ENCODE results near the gene SYNPO2L. TPM values are rescaled to one million over a fixed set of nuclear protein-coding genes. Genes with fewer than 3 reads are reported as not detected.
"Not testable (repeated sequence)": the region's sequence is repeated elsewhere in the genome, so short reads cannot be mapped to it uniquely, and the experiment has no call there.

SYNPO2L gene, protein sequence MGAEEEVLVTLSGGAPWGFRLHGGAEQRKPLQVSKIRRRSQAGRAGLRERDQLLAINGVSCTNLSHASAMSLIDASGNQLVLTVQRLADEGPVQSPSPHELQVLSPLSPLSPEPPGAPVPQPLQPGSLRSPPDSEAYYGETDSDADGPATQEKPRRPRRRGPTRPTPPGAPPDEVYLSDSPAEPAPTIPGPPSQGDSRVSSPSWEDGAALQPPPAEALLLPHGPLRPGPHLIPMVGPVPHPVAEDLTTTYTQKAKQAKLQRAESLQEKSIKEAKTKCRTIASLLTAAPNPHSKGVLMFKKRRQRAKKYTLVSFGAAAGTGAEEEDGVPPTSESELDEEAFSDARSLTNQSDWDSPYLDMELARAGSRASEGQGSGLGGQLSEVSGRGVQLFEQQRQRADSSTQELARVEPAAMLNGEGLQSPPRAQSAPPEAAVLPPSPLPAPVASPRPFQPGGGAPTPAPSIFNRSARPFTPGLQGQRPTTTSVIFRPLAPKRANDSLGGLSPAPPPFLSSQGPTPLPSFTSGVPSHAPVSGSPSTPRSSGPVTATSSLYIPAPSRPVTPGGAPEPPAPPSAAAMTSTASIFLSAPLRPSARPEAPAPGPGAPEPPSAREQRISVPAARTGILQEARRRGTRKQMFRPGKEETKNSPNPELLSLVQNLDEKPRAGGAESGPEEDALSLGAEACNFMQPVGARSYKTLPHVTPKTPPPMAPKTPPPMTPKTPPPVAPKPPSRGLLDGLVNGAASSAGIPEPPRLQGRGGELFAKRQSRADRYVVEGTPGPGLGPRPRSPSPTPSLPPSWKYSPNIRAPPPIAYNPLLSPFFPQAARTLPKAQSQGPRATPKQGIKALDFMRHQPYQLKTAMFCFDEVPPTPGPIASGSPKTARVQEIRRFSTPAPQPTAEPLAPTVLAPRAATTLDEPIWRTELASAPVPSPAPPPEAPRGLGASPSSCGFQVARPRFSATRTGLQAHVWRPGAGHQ
- not detected in 2 replicates for total RNA-seq

DNA sequence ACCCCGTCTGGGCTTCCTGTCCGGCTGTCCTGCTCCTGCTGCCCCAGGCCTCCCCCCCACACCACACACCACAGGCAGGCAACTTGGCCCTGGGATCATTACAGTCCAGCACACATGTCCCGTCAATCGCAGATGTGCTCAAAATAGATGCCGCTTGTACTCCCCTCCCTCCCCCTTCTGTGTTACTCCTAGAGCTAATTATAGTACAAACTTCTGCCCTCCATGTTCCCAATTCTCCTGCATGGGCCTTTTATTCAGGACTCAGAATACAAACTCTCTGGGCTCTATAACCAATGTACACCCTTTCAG lies at the start of gene SYNPO2L:
Gene SYNPO2L (minus strand): TSS at position 40 of the 309 bp plus-strand sequence. CDS start 107 bp downstream, outside the sequence.
- DNase-seq (ENCODE audit: low read depth, low spot score) = no peak

DNA sequence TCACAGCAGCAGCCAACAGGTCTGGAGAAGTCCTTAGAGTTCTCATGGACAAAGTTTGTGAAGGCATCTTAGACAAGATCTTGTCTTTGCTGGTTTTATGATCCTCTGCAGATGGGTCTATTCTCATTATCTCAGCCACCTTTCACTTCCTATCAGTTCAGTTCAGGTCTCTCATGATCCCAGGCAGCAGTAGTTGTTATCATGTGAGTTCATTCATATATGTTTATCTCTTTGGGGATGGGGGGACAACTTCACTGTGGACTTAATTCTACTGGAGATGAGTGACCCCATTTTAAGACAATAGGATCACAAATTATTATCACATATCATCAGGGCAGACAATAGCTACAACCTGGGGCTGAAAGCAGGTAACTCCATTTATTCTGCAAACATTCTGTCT lies 48.1 kb upstream of the SYNPO2L start:
- DNase-seq (ENCODE audit: low read depth, low spot score) = not testable (repeated sequence)

DNA sequence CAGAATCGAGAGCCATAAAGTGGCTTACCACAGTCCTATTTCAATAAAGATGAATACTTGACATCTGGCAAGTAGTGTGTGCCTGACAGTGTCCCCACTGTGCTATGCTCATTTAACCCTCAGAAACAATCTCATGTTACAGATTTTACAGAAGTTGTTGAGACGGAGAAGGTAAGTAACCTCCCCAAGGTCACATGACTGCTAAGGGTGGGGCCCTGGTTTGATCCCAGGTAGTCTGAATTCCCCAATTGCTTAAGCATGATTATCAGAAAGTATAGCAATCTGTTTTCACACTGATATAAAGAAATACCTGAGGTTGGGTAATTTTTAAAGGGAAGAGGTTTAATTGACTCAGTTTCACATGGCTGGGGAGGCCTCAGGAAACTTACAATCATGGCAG lies 43.0 kb upstream of the SYNPO2L start:
- not testable (repeated sequence) for DNase-seq (ENCODE audit: low read depth, low spot score)

DNA sequence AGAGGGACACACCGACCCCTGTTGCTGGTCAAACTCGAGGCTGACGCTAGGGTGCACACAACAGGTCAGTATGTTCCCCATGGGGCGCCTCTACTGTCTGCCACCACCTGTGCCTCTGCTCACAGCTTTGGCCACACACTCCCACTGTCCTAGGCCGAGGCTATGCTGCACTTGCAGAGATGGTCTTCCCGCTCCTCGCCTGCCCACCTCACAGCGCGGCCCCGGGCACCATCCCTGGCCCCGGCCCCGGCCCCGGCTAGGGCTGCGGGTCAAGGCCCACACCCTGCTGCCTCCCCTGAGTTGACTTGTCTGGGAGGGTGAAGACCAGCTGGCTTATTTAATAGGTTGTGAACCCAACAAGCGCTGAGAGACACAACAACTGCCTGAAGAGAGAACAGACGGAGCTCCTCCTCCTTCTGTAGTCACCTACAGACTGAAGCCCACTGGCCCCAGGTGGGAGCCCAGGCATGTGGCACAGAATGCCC lies 41.9 kb upstream of the SYNPO2L start, which contains the start of gene AGAP5:
Gene AGAP5 (minus strand): TSS at position 435 of the 485 bp plus-strand sequence. CDS start 354 bp downstream, at position 81.
- DNase-seq (ENCODE audit: low read depth, low spot score) = not testable (repeated sequence)

DNA sequence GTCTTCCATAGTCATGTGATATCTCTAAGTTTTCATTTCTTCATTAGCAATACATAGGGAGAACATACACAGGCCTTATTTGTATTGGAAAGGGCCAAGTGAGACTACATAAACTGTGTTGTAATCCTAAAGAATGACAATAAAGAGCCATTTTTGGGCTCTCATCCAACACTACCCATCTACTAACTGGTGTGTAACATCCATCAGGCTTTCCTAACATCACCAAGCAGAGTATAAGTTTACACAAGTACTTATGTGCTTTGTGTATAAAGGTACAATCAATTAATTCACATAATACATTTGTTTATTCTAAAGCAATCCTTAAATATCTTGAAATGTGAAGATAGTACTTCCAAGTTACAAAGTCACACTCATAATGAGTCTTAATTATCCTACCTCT lies 39.5 kb upstream of the SYNPO2L start:
- DNase-seq (ENCODE audit: low read depth, low spot score) = not testable (repeated sequence)

DNA sequence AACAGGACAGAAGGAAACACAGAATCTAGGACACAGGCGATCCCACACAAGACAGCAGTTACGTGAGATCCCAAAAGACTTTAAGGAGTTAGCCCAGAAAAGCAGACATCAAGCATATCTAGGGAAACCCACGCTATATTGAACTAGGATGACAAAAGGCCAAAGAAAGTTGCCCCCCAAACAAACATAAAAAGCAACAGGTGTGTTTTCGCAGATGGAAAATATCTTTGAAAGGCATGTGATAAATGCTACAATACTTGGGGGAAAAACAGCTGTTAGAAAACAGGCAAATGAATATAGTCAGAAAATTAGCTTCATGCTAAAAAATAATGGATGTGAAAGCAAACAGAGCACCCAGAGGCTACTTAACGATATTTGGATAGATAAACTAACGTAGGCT lies 34.9 kb upstream of the SYNPO2L start:
- not testable (repeated sequence) for DNase-seq (ENCODE audit: low read depth, low spot score)

DNA sequence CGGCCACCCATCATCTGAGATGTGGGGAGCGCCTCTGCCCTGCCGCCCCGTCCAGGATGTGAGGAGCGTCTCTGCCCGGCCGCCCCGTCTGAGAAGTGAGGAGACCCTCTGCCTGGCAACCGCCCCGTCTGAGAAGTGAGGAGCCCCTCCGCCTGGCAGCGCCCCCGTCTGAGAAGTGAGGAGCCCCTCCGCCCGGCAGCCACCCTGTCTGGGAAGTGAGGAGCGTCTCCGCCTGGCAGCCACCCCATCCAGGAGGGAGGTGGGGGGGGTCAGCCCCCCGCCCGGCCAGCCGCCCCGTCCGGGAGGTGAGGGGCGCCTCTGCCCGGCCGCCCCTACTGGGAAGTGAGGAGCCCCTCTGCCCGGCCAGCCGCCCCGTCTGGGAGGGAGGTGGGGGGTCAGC lies 33.8 kb upstream of the SYNPO2L start:
- DNase-seq (ENCODE audit: low read depth, low spot score) = not testable (repeated sequence)

- not testable (repeated sequence) for DNase-seq (ENCODE audit: low read depth, low spot score)
These were observed 31.8 kb upstream of the SYNPO2L start for GRCh38 chr10:73687641-73688040.

DNA sequence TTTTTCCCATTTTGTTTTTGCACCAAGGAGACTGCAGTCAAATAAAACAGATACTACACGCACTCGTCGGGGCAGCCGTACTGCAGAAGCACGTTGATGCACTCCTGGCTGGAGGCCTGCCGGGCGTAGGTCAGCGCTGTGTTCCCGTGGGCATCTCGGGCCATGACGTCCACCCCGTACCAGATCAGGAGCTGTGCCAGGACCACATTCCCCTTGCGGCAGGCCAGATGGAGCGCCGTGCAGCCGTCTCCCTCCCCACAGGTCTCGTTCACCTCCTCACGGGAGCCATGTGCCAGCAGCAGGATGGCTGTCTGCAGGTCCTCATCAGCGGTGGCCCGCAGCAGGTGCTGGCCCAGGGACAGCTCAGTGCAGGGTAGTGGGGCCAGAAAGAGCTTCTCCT lies 18.7 kb upstream of the SYNPO2L start:
- not testable (repeated sequence) for DNase-seq (ENCODE audit: low read depth, low spot score)

DNA sequence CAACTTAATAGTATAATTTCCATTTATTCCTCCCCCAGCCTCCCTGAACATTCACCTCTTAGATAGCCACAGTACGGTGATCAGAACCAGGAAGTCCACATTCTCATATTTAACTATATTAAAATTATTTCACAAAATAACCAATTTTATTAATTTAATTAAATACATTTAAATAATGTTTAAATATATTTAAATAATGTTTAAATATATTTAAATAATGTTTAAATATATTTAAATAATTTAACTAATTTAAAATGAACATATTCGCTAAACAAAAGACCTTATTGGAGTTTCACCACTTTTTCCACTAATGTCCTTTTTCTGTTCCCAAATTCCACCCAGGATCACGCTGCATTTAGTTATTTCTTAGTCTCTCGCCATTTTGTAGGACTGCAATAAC lies 12.5 kb upstream of the SYNPO2L start:
- DNase-seq (ENCODE audit: low read depth, low spot score) = not testable (repeated sequence)

- DNase-seq (ENCODE audit: low read depth, low spot score) = not testable (repeated sequence)
These were observed 10.5 kb upstream of the SYNPO2L start for GRCh38 chr10:73666153-73666809.

DNA sequence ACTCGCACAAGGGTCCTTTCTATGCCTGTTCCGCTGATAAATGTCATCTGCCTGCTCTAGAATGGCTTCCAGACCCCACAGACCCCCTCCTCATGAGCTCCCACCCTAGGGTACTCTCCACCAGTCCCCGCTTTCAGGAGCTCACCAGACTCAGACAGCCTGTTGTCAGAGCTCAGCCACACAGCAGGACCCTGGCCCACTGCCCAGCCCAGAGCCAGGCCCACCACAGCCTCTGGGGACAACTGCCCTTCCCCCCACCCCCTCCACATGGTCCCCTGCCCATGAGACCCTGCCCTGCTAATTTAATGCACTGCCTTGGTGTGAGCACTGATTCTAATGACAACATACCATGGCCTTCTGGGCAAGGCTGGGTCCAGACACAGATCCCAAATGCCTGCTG lies 9.8 kb upstream of the SYNPO2L start:
- not testable (repeated sequence) for DNase-seq (ENCODE audit: low read depth, low spot score)

GRCh38 chr10:73664156-73665040 lies 8.6 kb upstream of the SYNPO2L start:
- not testable (repeated sequence) for DNase-seq (ENCODE audit: low read depth, low spot score)

GRCh38 chr10:73663621-73664020 lies 7.8 kb upstream of the SYNPO2L start:
- DNase-seq (ENCODE audit: low read depth, low spot score) = not testable (repeated sequence)

GRCh38 chr10:73662705-73663104 lies 6.9 kb upstream of the SYNPO2L start:
- DNase-seq (ENCODE audit: low read depth, low spot score) = not testable (repeated sequence)

GRCh38 chr10:73655257-73655989 lies 406 bp downstream of the SYNPO2L start:
- DNase-seq (ENCODE audit: low read depth, low spot score) = no peak

- DNase-seq (ENCODE audit: low read depth, low spot score) = no peak
These were observed 2.1 kb downstream of the SYNPO2L start for GRCh38 chr10:73653701-73654100.

DNA sequence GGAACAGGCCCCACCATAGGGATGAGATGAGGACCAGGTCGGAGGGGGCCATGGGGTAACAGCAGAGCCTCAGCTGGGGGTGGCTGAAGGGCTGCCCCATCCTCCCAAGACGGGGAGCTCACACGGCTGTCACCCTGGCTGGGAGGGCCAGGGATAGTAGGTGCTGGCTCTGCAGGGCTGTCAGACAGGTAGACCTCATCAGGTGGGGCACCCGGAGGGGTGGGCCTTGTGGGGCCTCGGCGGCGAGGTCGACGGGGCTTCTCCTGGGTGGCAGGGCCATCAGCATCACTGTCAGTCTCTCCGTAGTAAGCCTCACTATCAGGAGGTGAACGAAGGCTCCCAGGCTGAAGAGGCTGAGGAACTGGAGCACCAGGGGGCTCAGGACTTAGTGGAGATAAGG lies 2.6 kb downstream of the SYNPO2L start:
- no peak for DNase-seq (ENCODE audit: low read depth, low spot score)

GRCh38 chr10:73650537-73651331 lies 5.1 kb downstream of the SYNPO2L start:
- DNase-seq (ENCODE audit: low read depth, low spot score) = no peak

All from pulmonary artery endothelial cell (primary cell).